ENCODE data around the gene UGT1A8.
"Not testable (repeated sequence)": the region's sequence is repeated elsewhere in the genome, so short reads cannot be mapped to it uniquely, and the experiment has no call there.

UGT1A8 gene

GRCh38 chr2:233728723-233729301 lies 111.4 kb downstream of the UGT1A8 start, which contains the start of gene UGT1A3:
Gene UGT1A3, plus strand, starts transcription at chr2:233729042. Its CDS starts 85 bp downstream, at chr2:233729127.
- DNase-seq (ENCODE audit: low read depth): no peak

GRCh38 chr2:233736868-233737653 lies 119.6 kb downstream of the UGT1A8 start:
- DNase-seq (ENCODE audit: low read depth): not testable (repeated sequence)

GRCh38 chr2:233740870-233741269 lies 123.4 kb downstream of the UGT1A8 start:
- DNase-seq (ENCODE audit: low read depth): no peak

GRCh38 chr2:233743464-233744259 lies 126.2 kb downstream of the UGT1A8 start:
- DNase-seq (ENCODE audit: low read depth): no peak

GRCh38 chr2:233745073-233745755 lies 127.8 kb downstream of the UGT1A8 start:
- no peak for DNase-seq (ENCODE audit: low read depth)

- not testable (repeated sequence) for DNase-seq (ENCODE audit: low read depth)
Measured at GRCh38 chr2:233745838-233746237, 128.4 kb downstream of the UGT1A8 start.

- DNase-seq (ENCODE audit: low read depth): no peak
Measured at GRCh38 chr2:233746475-233747282, 129.2 kb downstream of the UGT1A8 start.

- DNase-seq (ENCODE audit: low read depth): no peak
Measured at GRCh38 chr2:233747283-233747544, 129.8 kb downstream of the UGT1A8 start.

- not testable (repeated sequence) for DNase-seq (ENCODE audit: low read depth)
Measured at GRCh38 chr2:233750689-233751088, 133.3 kb downstream of the UGT1A8 start.

- DNase-seq (ENCODE audit: low read depth): not testable (repeated sequence)
Measured at GRCh38 chr2:233751212-233752009, 134.0 kb downstream of the UGT1A8 start.

GRCh38 chr2:233754872-233755611 lies 137.6 kb downstream of the UGT1A8 start:
- DNase-seq (ENCODE audit: low read depth): no peak

GRCh38 chr2:233756429-233757081 lies 139.1 kb downstream of the UGT1A8 start:
- DNase-seq (ENCODE audit: low read depth): no peak

GRCh38 chr2:233758141-233758540 lies 140.7 kb downstream of the UGT1A8 start:
- no peak for DNase-seq (ENCODE audit: low read depth)

- DNase-seq (ENCODE audit: low read depth): no peak
Measured at GRCh38 chr2:233758849-233759248, 141.4 kb downstream of the UGT1A8 start.

- DNase-seq (ENCODE audit: low read depth): no peak
Measured at GRCh38 chr2:233760043-233760442, 142.6 kb downstream of the UGT1A8 start, which contains the start of gene UGT1A1. Gene UGT1A1, plus strand, starts transcription at chr2:233760270. Its CDS starts 18 bp downstream, at chr2:233760288.

- DNase-seq (ENCODE audit: low read depth): no peak
Measured at GRCh38 chr2:233761040-233761769, 143.8 kb downstream of the UGT1A8 start.

GRCh38 chr2:233764264-233764663 lies 146.8 kb downstream of the UGT1A8 start:
- DNase-seq (ENCODE audit: low read depth): no peak

- no peak for DNase-seq (ENCODE audit: low read depth)
Measured at GRCh38 chr2:233764761-233765160, 147.3 kb downstream of the UGT1A8 start.

GRCh38 chr2:233766416-233766815 lies 149.0 kb downstream of the UGT1A8 start:
- DNase-seq (ENCODE audit: low read depth): no peak

Measured in fibroblast of the conjunctiva (primary cell).